SH-SY5Y (cell line): Measurements from ENCODE around the gene FBXW11.

Experiments
- GATA2 ChIP-seq: IDR thresholded peaks from 2 replicates; pipeline ENCODE4 v1.6.1; 2011; ENCODE audit warnings: mild to moderate bottlenecking, low read depth, low read length
- GATA3 ChIP-seq: IDR thresholded peaks from 2 replicates; pipeline ENCODE4 v1.6.1; 2011; ENCODE audit warnings: low read depth, mild to moderate bottlenecking, low read length, moderate library complexity

- TF ChIP-seq GATA2 (no peak), GATA3 (no peak)
Observed at GRCh38 chr5:171979606-171980005, 26.8 kb downstream of the FBXW11 start.
